BLaER1 treated with 17β-estradiol and CSF1 and Interleukin-3, amounts not matched to agents 10 nM and 100 nM (cell line): Measurements from ENCODE around the gene CPNE6.
A peak's percentile ranks its signal among the peaks of the same experiment; 100 is the strongest.

ENCODE experiments used
- H3K27ac ChIP-seq, 11 experiments: shearing (Covaris generic); formaldehyde crosslinking; 2 replicates each; pipeline ENCODE4 v1.8.1; 2022
- H3K27me3 ChIP-seq, 11 experiments: shearing (Covaris generic); formaldehyde crosslinking; 2 replicates each; pipeline ENCODE4 v1.8.1; 2022
- H3K36me3 ChIP-seq, 11 experiments: shearing (Covaris generic); formaldehyde crosslinking; 2 replicates each; pipeline ENCODE4 v1.8.1; 2022
- H3K4me1 ChIP-seq, 10 experiments: shearing (Covaris generic); formaldehyde crosslinking; 2 replicates each; pipeline ENCODE4 v1.8.1; 2022
- H3K4me2 ChIP-seq, 11 experiments: shearing (Covaris generic); formaldehyde crosslinking; 2 replicates each; pipeline ENCODE4 v1.8.1; 2022
- H3K4me3 ChIP-seq, 10 experiments: shearing (Covaris generic); formaldehyde crosslinking; 2 replicates each; pipeline ENCODE4 v1.8.1; 2022
- H3K9ac ChIP-seq, 11 experiments: shearing (Covaris generic); formaldehyde crosslinking; 2 replicates each; pipeline ENCODE4 v1.8.1; 2022
- H3K9me3 ChIP-seq, 11 experiments: shearing (Covaris generic); formaldehyde crosslinking; replicated peaks in 1 of 11; 2 replicates each; pipeline ENCODE4 v1.8.1; 2022
- H4K20me1 ChIP-seq, 11 experiments: shearing (Covaris generic); formaldehyde crosslinking; 2 replicates each; pipeline ENCODE4 v1.8.1; 2022
- Cebpa-rat ChIP-seq, 11 experiments: shearing (Covaris generic); IDR thresholded peaks; 2 replicates each; pipeline ENCODE4 v1.8.1; 2022

Gene CPNE6

GRCh38 chr14:24084440-24084839 lies 13.1 kb downstream of the CPNE6 start:
- no peak overlapping the region for H3K4me3 ChIP-seq
- no peak for TF ChIP-seq Cebpa-rat (IDR thresholded peaks at IDR 0.05)
- H3K4me1 ChIP-seq = peaks cover 7 to 41% (median 28%) of the 10 kb centered on the region in 10 experiments; a peak in 19 of 20 replicates
- peaks cover 0 to 9% (median 0%) of the 10 kb centered on the region in 11 experiments; a peak in 2 of 22 replicates for H4K20me1 ChIP-seq
- no peak overlapping the region for H3K9ac ChIP-seq
- H3K27ac ChIP-seq = no peak overlapping the region
- no peaks in the 10 kb centered on the region for H3K9me3 ChIP-seq
- H3K27me3 ChIP-seq = peaks cover 0 to 36% (median 13%) of the 10 kb centered on the region in 11 experiments; a peak in 12 of 22 replicates
- H3K4me2 ChIP-seq = peak overlapping the region in 5 of 11 experiments; percentile 3 to 20 (median 5); a peak in 2 of 22 replicates
- no peaks in the 10 kb centered on the region for H3K36me3 ChIP-seq

GRCh38 chr14:24085215-24085614 lies 13.9 kb downstream of the CPNE6 start:
- Histone ChIP-seq H3K36me3 (no peaks in the 10 kb centered on the region), H3K27me3 (peaks cover 0 to 28% (median 13%) of the 10 kb centered on the region in 11 experiments; a peak in 12 of 22 replicates), H3K9ac (no peak overlapping the region), H3K4me1 (peaks cover 7 to 34% (median 21%) of the 10 kb centered on the region in 10 experiments; a peak in 19 of 20 replicates), H4K20me1 (peaks cover 0 to 9% (median 0%) of the 10 kb centered on the region in 11 experiments; a peak in 2 of 22 replicates), H3K9me3 (no peaks in the 10 kb centered on the region), H3K27ac (no peak overlapping the region), H3K4me2 (no peak overlapping the region), H3K4me3 (no peak overlapping the region)
- no peak for TF ChIP-seq Cebpa-rat (IDR thresholded peaks at IDR 0.05)

- no peak overlapping the region for H3K4me2 ChIP-seq
- no peaks in the 10 kb centered on the region for H3K9me3 ChIP-seq
- H3K9ac ChIP-seq = no peak overlapping the region
- no peak overlapping the region for H3K27ac ChIP-seq
- peaks cover 8 to 32% (median 19%) of the 10 kb centered on the region in 10 experiments for H3K4me1 ChIP-seq
- H3K4me3 ChIP-seq = no peak overlapping the region
- H4K20me1 ChIP-seq = 0 out of 22 replicates have a peak, but pooled peaks cover 0 to 9% (median 0%) of the 10 kb centered on the region in 11 experiments
- peaks cover 0 to 19% (median 11%) of the 10 kb centered on the region in 11 experiments; a peak in 12 of 22 replicates for H3K27me3 ChIP-seq
- H3K36me3 ChIP-seq = no peaks in the 10 kb centered on the region
- TF ChIP-seq Cebpa-rat (IDR thresholded peaks at IDR 0.05) = no peak
Observed at GRCh38 chr14:24086193-24086955, 15.0 kb downstream of the CPNE6 start.

GRCh38 chr14:24087004-24087403 lies 15.6 kb downstream of the CPNE6 start:
- Histone ChIP-seq H3K27me3 (peaks cover 0 to 13% (median 5%) of the 10 kb centered on the region in 11 experiments; a peak in 12 of 22 replicates), H4K20me1 (0 out of 22 replicates have a peak, but pooled peaks cover 0 to 9% (median 0%) of the 10 kb centered on the region in 11 experiments), H3K9ac (no peak overlapping the region), H3K4me1 (peaks cover 10 to 28% (median 16%) of the 10 kb centered on the region in 10 experiments), H3K4me3 (no peak overlapping the region), H3K4me2 (no peak overlapping the region), H3K27ac (no peak overlapping the region), H3K9me3 (no peaks in the 10 kb centered on the region), H3K36me3 (no peaks in the 10 kb centered on the region)
- no peak for TF ChIP-seq Cebpa-rat (IDR thresholded peaks at IDR 0.05)

- no peak overlapping the region for H3K27ac ChIP-seq
- H3K36me3 ChIP-seq = no peaks in the 10 kb centered on the region; a peak in 1 of 22 replicates
- peaks cover 0 to 2% (median 0%) of the 10 kb centered on the region in 11 experiments; a peak in 2 of 22 replicates for H3K27me3 ChIP-seq
- H3K4me3 ChIP-seq = no peak overlapping the region
- peaks cover 18 to 33% (median 26%) of the 10 kb centered on the region in 10 experiments for H3K4me1 ChIP-seq
- TF ChIP-seq Cebpa-rat (IDR thresholded peaks at IDR 0.05) = no peak
- H3K4me2 ChIP-seq = no peak overlapping the region
- H4K20me1 ChIP-seq = no peaks in the 10 kb centered on the region
- H3K9ac ChIP-seq = no peak overlapping the region
- no peaks in the 10 kb centered on the region for H3K9me3 ChIP-seq
Observed at GRCh38 chr14:24088095-24088494, 16.7 kb downstream of the CPNE6 start.

- Histone ChIP-seq H3K9ac (no peak overlapping the region), H3K4me2 (peak overlapping the region in 1 of 11 experiments; percentile 14; a peak in 1 of 22 replicates)
- TF ChIP-seq Cebpa-rat (IDR thresholded peaks at IDR 0.05) = no peak
Observed at GRCh38 chr14:24089890-24090289, 18.5 kb downstream of the CPNE6 start.

GRCh38 chr14:24092110-24092504 lies 20.7 kb downstream of the CPNE6 start:
- Histone ChIP-seq H3K4me3 (no peak overlapping the region), H3K27ac (no peak overlapping the region; a peak in 1 of 22 replicates), H3K9me3 (no peaks in the 10 kb centered on the region), H4K20me1 (peaks cover 0 to 16% (median 0%) of the 10 kb centered on the region in 11 experiments; a peak in 5 of 22 replicates), H3K4me1 (peaks cover 41 to 52% (median 48%) of the 10 kb centered on the region in 10 experiments), H3K4me2 (peak overlapping the region in 6 of 11 experiments; percentile 72 to 91 (median 86); a peak in 9 of 22 replicates), H3K27me3 (no peaks in the 10 kb centered on the region), H3K9ac (no peak overlapping the region), H3K36me3 (peaks cover 5 to 15% (median 9%) of the 10 kb centered on the region in 11 experiments; a peak in 19 of 22 replicates)
- no peak for TF ChIP-seq Cebpa-rat (IDR thresholded peaks at IDR 0.05)

More at GRCh38 chr14:24089890-24090289, 18.5 kb downstream of the CPNE6 start:
- H3K36me3 ChIP-seq = no peaks in the 10 kb centered on the region; a peak in 1 of 22 replicates
- no peak overlapping the region for H3K27ac ChIP-seq
- H3K4me3 ChIP-seq = no peak overlapping the region
- H3K9me3 ChIP-seq = no peaks in the 10 kb centered on the region
- no peaks in the 10 kb centered on the region for H3K27me3 ChIP-seq
- H4K20me1 ChIP-seq = no peaks in the 10 kb centered on the region
- peaks cover 25 to 34% (median 29%) of the 10 kb centered on the region in 10 experiments for H3K4me1 ChIP-seq

- Histone ChIP-seq H3K27me3 (no peaks in the 10 kb centered on the region), H3K36me3 (peaks cover 9 to 20% (median 15%) of the 10 kb centered on the region in 11 experiments), H3K9me3 (no peaks in the 10 kb centered on the region), H3K9ac (peak overlapping the region in 3 of 11 experiments; percentile 5 to 100 (median 95); a peak in 3 of 22 replicates), H4K20me1 (peaks cover 0 to 21% (median 0%) of the 10 kb centered on the region in 11 experiments; a peak in 5 of 22 replicates), H3K4me3 (no peak overlapping the region), H3K4me2 (peak overlapping the region; percentile 72 to 94 (median 90)), H3K27ac (peak overlapping the region; percentile 94 to 100 (median 98); a peak in 19 of 22 replicates), H3K4me1 (peaks cover 41 to 52% (median 48%) of the 10 kb centered on the region in 10 experiments)
- no peak for TF ChIP-seq Cebpa-rat (IDR thresholded peaks at IDR 0.05)
Observed at GRCh38 chr14:24092505-24093206, 21.3 kb downstream of the CPNE6 start.
